HEK293 (cell line): Measurements from ENCODE around the gene KIAA0586.

ENCODE experiments used
- CTCF ChIA-PET: fragments of 350-600 bp; formaldehyde crosslinking; extraction: SDS; loops from one replicate; lab custom pipeline; 2021; ENCODE audit warnings: antibody characterized with exemption; lab: Yijun Ruan, JAX
- POLR2A ChIA-PET: fragments of 300-600 bp; formaldehyde crosslinking; extraction: SDS; loops from one replicate; lab custom pipeline; 2020; ENCODE audit warnings: antibody characterized with exemption, inconsistent platforms; lab: Yijun Ruan, JAX
- H3K27ac ChIP-seq: fragments of 200-500 bp; sonication (Bioruptor generic); 2 replicates; pipeline ENCODE4 v1.5.1; 2014; ENCODE audit warnings: low read depth, low read length, control low read depth, inconsistent platforms; ENCODE audit errors: extremely low read depth
- H3K36me3 ChIP-seq, 2 experiments: fragments of 200-500 bp in 1 of 2; sonication (Bioruptor generic) in 1 of 2; 1 replicate in 1 of 2; 2 replicates in 1 of 2; pipeline ENCODE4 v1.5.1; 2014 to 2017; ENCODE audit warnings: inconsistent platforms in 2 of 2, low read length in 2 of 2; ENCODE audit not compliant: control insufficient read depth in 2 of 2, insufficient read depth in 1 of 2
- H3K4me1 ChIP-seq: fragments of 200-500 bp; sonication (Bioruptor generic); 2 replicates; pipeline ENCODE4 v1.5.1; 2014; ENCODE audit warnings: mild to moderate bottlenecking, low read length, inconsistent platforms; ENCODE audit not compliant: control insufficient read depth, insufficient read depth
- H3K4me3 ChIP-seq: 2 replicates; pipeline ENCODE4 v1.5.1; 2011; ENCODE audit warnings: low read depth, mild to moderate bottlenecking, control low read depth, low read length, moderate library complexity
- H3K9me3 ChIP-seq: fragments of 200-500 bp; sonication (Bioruptor generic); 2 replicates; pipeline ENCODE4 v1.5.1; 2014; ENCODE audit warnings: low read depth, low read length, inconsistent platforms; ENCODE audit not compliant: control insufficient read depth, insufficient read depth
- ATF2 ChIP-seq: fragments of 450-650 bp; formaldehyde crosslinking; IDR thresholded peaks from 2 replicates; pipeline ENCODE4 v1.5.1; 2016; ENCODE audit warnings: missing biosample characterization, missing genetic modification characterization, low read depth
- BCL11B ChIP-seq: fragments of 450-650 bp; formaldehyde crosslinking; IDR thresholded peaks from 2 replicates; pipeline ENCODE4 v1.5.1; 2016; ENCODE audit warnings: low read depth, missing biosample characterization, missing genetic modification characterization
- PRDM6 ChIP-seq: fragments of 450-650 bp; formaldehyde crosslinking; IDR thresholded peaks from 2 replicates; pipeline ENCODE4 v1.5.1; 2017; ENCODE audit warnings: missing biosample characterization, missing genetic modification characterization
- ZNF202 ChIP-seq: fragments of 450-650 bp; formaldehyde crosslinking; IDR thresholded peaks from 2 replicates; pipeline ENCODE4 v1.5.1; 2016; ENCODE audit warnings: missing biosample characterization, missing genetic modification characterization, borderline replicate concordance
- ZNF621 ChIP-seq: fragments of 450-650 bp; formaldehyde crosslinking; IDR thresholded peaks from 2 replicates; pipeline ENCODE4 v1.5.1; 2017; ENCODE audit warnings: missing biosample characterization, missing genetic modification characterization
- ZNF623 ChIP-seq: fragments of 450-650 bp; formaldehyde crosslinking; IDR thresholded peaks from 2 replicates; pipeline ENCODE4 v1.5.1; 2016; ENCODE audit warnings: missing biosample characterization, missing genetic modification characterization
- ZNF785 ChIP-seq: fragments of 450-650 bp; formaldehyde crosslinking; IDR thresholded peaks from 2 replicates; pipeline ENCODE4 v1.5.1; 2016; ENCODE audit warnings: missing biosample characterization, missing genetic modification characterization
- ZNF791 ChIP-seq: fragments of 450-650 bp; formaldehyde crosslinking; IDR thresholded peaks from 2 replicates; pipeline ENCODE4 v1.5.1; 2016; ENCODE audit warnings: missing biosample characterization, missing genetic modification characterization
- TF ChIP-seq, protein P1 (sequence below): fragments of 450-650 bp; formaldehyde crosslinking; IDR thresholded peaks from 2 replicates; pipeline ENCODE4 v1.5.1; 2016; ENCODE audit warnings: missing biosample characterization, missing genetic modification characterization

Gene KIAA0586

DNA sequence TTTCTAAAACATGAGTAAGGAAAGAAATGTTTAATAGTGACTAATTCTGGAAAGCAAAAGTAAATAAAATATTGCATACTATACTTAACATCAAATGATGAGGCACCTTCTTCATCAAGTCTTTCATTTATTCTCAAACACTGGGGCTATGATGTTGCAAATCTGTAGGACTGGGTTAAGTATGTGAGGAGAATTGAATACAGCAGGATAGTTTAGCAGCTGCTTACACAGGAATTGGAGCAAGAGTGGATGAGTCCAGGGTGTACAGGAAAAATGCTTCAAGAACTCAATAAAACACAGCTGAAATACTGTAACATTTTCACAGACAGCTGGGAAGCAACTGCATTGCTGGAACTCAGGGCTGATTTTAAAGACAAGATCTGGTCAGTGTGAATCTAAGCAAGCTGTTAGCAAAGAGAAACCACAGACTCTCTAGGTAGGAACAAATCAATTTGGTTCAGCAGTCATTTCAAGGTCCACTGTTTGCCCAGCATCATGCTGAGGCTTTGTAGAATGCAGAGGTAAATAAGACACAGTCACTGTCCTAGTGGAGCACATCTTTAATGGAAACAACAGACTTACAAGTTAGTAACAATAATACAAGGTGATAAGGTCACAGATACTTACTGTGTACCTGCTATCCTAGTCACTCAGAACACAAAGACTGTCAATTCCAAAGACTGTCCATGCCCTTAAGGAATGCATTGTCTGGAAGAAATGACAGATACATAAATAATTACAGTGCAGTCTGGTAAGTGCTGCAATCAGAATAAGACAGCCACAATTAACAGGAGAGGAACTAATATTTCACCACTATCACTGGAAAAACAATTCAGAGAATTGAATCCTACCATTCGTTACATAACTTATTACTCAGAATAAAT is 113.5 kb downstream of the KIAA0586 start:
- POLR2A ChIA-PET: no interaction called here
- Histone ChIP-seq H3K9me3 (no peaks in the 10 kb centered on the region), H3K4me3 (no peak overlapping the region), H3K27ac (no peak overlapping the region), H3K4me1 (peaks cover 3% of the 10 kb centered on the region; the same call in 1 of the 2 replicates), H3K36me3 (no peaks in the 10 kb centered on the region; a peak in 2 of 3 replicates)
- CTCF ChIA-PET: interaction anchor here (0.8 kb wide), 1 partner anchor 114 kb away, joined by 6 read pairs; the partner anchor contains the start of genes KIAA0586 and TIMM9
- no peak for TF ChIP-seq BCL11B (tag by site-specific recombination)
- no peak for TF ChIP-seq ZNF791 (tag by site-specific recombination)
- 0 out of 2 replicates have a peak, but pooled peaks have one; percentile 1 for TF ChIP-seq PRDM6 (tag by site-specific recombination)

DNA sequence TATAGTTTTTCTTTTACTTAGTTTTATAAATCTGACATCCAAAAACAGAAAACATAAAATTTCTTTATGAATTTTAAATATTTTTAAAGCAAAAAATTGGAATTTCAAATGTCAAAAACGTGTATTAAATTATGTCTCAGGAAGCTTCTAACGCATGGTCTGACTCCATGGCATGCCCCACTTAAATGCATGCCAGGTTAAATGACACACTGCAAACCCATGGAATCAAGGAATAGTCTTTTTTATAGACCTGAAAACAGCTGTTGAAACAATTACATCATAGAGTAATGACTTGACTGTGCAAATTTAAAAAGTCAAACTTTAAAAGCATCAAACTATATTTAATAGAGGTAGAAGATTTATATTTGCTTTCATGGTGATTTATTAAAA is 114.1 kb downstream of the KIAA0586 start:
- no peak overlapping the region for H3K4me3 ChIP-seq
- H3K27ac ChIP-seq: no peak overlapping the region
- CTCF ChIA-PET: no interaction called here
- H3K36me3 ChIP-seq: no peaks in the 10 kb centered on the region; a peak in 2 of 3 replicates
- peaks cover 3% of the 10 kb centered on the region; the same call in 1 of the 2 replicates for H3K4me1 ChIP-seq
- TF ChIP-seq, protein P1, sequence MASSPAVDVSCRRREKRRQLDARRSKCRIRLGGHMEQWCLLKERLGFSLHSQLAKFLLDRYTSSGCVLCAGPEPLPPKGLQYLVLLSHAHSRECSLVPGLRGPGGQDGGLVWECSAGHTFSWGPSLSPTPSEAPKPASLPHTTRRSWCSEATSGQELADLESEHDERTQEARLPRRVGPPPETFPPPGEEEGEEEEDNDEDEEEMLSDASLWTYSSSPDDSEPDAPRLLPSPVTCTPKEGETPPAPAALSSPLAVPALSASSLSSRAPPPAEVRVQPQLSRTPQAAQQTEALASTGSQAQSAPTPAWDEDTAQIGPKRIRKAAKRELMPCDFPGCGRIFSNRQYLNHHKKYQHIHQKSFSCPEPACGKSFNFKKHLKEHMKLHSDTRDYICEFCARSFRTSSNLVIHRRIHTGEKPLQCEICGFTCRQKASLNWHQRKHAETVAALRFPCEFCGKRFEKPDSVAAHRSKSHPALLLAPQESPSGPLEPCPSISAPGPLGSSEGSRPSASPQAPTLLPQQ (tag by site-specific recombination): peak; percentile 53; the same call in 1 of the 2 replicates
- 0 out of 2 replicates have a peak, but pooled peaks have one; percentile 18 for TF ChIP-seq PRDM6 (tag by site-specific recombination)
- TF ChIP-seq ATF2 (tag by site-specific recombination): peak; percentile 12; the same call in 1 of the 2 replicates
- no peak for TF ChIP-seq ZNF621 (tag by site-specific recombination)
- no peaks in the 10 kb centered on the region for H3K9me3 ChIP-seq
- POLR2A ChIA-PET: no interaction called here

- peaks cover 6% of the 10 kb centered on the region for H3K4me1 ChIP-seq
- POLR2A ChIA-PET: no interaction called here
- TF ChIP-seq ZNF623 (tag by site-specific recombination): no peak
- no peak overlapping the region for H3K4me3 ChIP-seq
- no peaks in the 10 kb centered on the region; a peak in 2 of 3 replicates for H3K36me3 ChIP-seq
- CTCF ChIA-PET: no interaction called here
- no peaks in the 10 kb centered on the region for H3K9me3 ChIP-seq
- no peak overlapping the region for H3K27ac ChIP-seq
Measured at GRCh38 chr14:58543253-58543652, 115.7 kb downstream of the KIAA0586 start.

DNA sequence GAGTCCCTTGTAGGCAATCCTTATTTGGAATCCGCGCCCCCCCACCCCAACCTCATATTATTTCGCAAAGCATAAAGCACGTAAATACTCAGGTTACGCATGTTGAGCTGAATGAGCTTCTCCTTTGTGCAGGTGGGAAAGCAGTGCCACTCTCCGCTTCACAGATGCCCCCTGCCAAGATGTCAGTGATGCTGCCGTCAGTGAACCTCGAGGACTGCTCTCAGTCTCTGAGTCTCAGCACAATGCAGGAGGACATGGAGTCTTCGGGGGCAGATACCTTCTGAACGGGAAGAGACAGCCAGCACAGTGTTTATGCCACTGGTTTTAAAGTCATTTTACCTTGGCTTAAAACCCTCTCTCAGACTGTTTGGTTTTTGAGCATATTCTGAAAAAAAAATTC is 120.1 kb downstream of the KIAA0586 start:
- TF ChIP-seq ZNF202 (tag by site-specific recombination) (no peak), ZNF785 (no peak)
- TF ChIP-seq, all 188 proteins: peak for 0
- ChIA-PET CTCF (no interaction called here), POLR2A (no interaction called here)
- Histone ChIP-seq H3K36me3 (no peaks in the 10 kb centered on the region; a peak in 1 of 3 replicates), H3K27ac (no peak overlapping the region), H3K4me1 (peaks cover 12% of the 10 kb centered on the region; the same call in 1 of the 2 replicates), H3K9me3 (no peaks in the 10 kb centered on the region), H3K4me3 (no peak overlapping the region)
